ENCODE measurements around the gene FAM156A.
"Not testable (repeated sequence)": the region's sequence is repeated elsewhere in the genome, so short reads cannot be mapped to it uniquely, and the experiment has no call there.

Gene FAM156A

DNA sequence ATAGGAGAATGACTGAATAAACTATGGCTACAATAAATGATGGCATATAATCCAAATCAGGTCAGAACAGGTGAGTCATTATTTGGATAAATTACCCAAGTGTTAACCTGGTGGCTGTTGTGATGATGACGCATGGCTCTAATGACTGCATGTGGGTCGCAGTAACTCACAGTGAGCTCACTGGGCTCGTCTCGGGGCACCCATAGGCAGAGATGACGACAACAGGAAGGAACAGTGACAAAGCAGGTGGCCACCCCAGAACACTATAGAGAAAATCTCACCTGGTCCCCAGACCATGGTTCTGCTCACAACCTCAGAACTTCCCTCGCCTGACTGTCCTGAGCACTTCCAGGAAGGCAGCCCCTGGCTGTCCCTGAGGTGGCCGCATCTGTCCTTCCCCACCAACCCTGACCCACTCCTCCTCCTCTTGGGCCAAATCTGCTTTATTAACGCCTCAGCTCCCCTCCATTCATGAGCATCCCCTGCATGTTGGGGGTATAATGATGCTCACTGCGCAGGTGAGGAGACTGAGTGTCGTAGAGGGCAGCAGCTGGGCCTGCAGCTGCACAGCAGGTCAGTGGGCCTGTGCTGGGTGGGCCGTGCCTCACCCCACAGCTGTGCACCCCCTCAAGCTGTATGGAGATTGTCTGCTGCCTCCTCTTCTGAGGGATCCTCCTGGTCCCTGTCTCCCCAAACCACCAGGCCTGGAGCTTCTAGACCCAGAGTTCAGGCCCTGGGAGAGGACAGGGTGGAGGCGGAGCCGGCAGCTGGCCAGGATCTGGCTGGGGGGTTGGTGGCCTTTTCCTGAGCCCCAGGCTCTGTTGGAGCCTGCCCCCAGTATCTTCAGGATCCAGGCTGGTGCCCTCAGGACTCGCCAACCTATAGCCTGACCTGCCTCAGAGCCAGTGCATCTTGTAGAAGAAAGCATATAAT is 30.9 kb upstream of the FAM156A start:
- no peak for TF ChIP-seq ELF4 (IDR thresholded peaks at IDR 0.05)
- TF ChIP-seq ARNT (IDR thresholded peaks at IDR 0.05): no peak
- TF ChIP-seq LEF1 (IDR thresholded peaks at IDR 0.05; ENCODE audit: borderline replicate concordance): no peak
- TF ChIP-seq ZNF384 (IDR thresholded peaks at IDR 0.05): no peak
- TF ChIP-seq FOXA1 (IDR thresholded peaks at IDR 0.05): no peak
- no peak for TF ChIP-seq SUZ12 (IDR thresholded peaks at IDR 0.05)
- no peak for TF ChIP-seq FOXK2 (IDR thresholded peaks at IDR 0.05)
- TF ChIP-seq PKNOX1 (IDR thresholded peaks at IDR 0.05): no peak
- no peak for TF ChIP-seq NFRKB (IDR thresholded peaks at IDR 0.05)
- TF ChIP-seq L3MBTL2 (conservative IDR thresholded peaks at IDR 0.05): no peak
- ChIA-PET POLR2A (no interaction called here), CTCF (interaction anchor here (0.5 to 1.9 kb wide), 4 partner anchors 11 to 1618 kb away, joined by 4 to 7 read pairs (median 6); no protein-coding TSS in a partner anchor)
- DNase-seq (ENCODE audit: extremely low spot score): no peak

GRCh38 chrX:52983321-52984000 is 25.1 kb upstream of the FAM156A start:
- TF ChIP-seq SP1 (IDR thresholded peaks at IDR 0.05) (no peak), LEF1 (IDR thresholded peaks at IDR 0.05; ENCODE audit: borderline replicate concordance) (no peak), SUZ12 (IDR thresholded peaks at IDR 0.05) (no peak), CTBP1 (IDR thresholded peaks at IDR 0.05; ENCODE audit: borderline replicate concordance) (no peak), NFRKB (IDR thresholded peaks at IDR 0.05) (no peak), TARDBP (IDR thresholded peaks at IDR 0.05) (no peak), FOXA1 (IDR thresholded peaks at IDR 0.05) (no peak), L3MBTL2 (conservative IDR thresholded peaks at IDR 0.05) (no peak), HDGF (IDR thresholded peaks at IDR 0.05; ENCODE audit: borderline replicate concordance) (no peak), ARNT (IDR thresholded peaks at IDR 0.05) (no peak), ZNF384 (IDR thresholded peaks at IDR 0.05) (no peak)
- CTCF ChIA-PET: no interaction called here
- no peak for DNase-seq (ENCODE audit: extremely low spot score)
- POLR2A ChIA-PET: no interaction called here

- ChIA-PET POLR2A (no interaction called here), CTCF (interaction anchor here (0.7 kb wide), 1 partner anchor 123 kb away, joined by 3 read pairs; no protein-coding TSS in a partner anchor)
- no peak for DNase-seq (ENCODE audit: extremely low spot score)
- TF ChIP-seq PKNOX1 (IDR thresholded peaks at IDR 0.05): no peak
- TF ChIP-seq SUZ12 (IDR thresholded peaks at IDR 0.05): no peak
- no peak for TF ChIP-seq NFRKB (IDR thresholded peaks at IDR 0.05)
- TF ChIP-seq ELF4 (IDR thresholded peaks at IDR 0.05): no peak
- no peak for TF ChIP-seq LEF1 (IDR thresholded peaks at IDR 0.05; ENCODE audit: borderline replicate concordance)
- no peak for TF ChIP-seq BHLHE40 (IDR thresholded peaks at IDR 0.05; ENCODE audit: borderline replicate concordance)
- TF ChIP-seq ZNF384 (IDR thresholded peaks at IDR 0.05): no peak
- no peak for TF ChIP-seq L3MBTL2 (conservative IDR thresholded peaks at IDR 0.05)
- no peak for TF ChIP-seq TARDBP (IDR thresholded peaks at IDR 0.05)
- TF ChIP-seq FOXM1 (IDR thresholded peaks at IDR 0.05; ENCODE audit: borderline replicate concordance): no peak
- no peak for TF ChIP-seq CTBP1 (IDR thresholded peaks at IDR 0.05; ENCODE audit: borderline replicate concordance)
- no peak for TF ChIP-seq ARNT (IDR thresholded peaks at IDR 0.05)
- TF ChIP-seq SP1 (IDR thresholded peaks at IDR 0.05): no peak
Measured at GRCh38 chrX:52979993-52980392, 21.7 kb upstream of the FAM156A start.

GRCh38 chrX:52979568-52979967 is 21.2 kb upstream of the FAM156A start:
- TF ChIP-seq ELF4 (IDR thresholded peaks at IDR 0.05): no peak
- no peak for TF ChIP-seq PKNOX1 (IDR thresholded peaks at IDR 0.05)
- TF ChIP-seq NFRKB (IDR thresholded peaks at IDR 0.05): no peak
- no peak for TF ChIP-seq BHLHE40 (IDR thresholded peaks at IDR 0.05; ENCODE audit: borderline replicate concordance)
- TF ChIP-seq TARDBP (IDR thresholded peaks at IDR 0.05): no peak
- TF ChIP-seq FOXA1 (IDR thresholded peaks at IDR 0.05): no peak
- no peak for TF ChIP-seq ZNF384 (IDR thresholded peaks at IDR 0.05)
- TF ChIP-seq FOXK2 (IDR thresholded peaks at IDR 0.05): no peak
- TF ChIP-seq LEF1 (IDR thresholded peaks at IDR 0.05; ENCODE audit: borderline replicate concordance): no peak
- no peak for TF ChIP-seq L3MBTL2 (conservative IDR thresholded peaks at IDR 0.05)
- TF ChIP-seq FOXM1 (IDR thresholded peaks at IDR 0.05; ENCODE audit: borderline replicate concordance): no peak
- no peak for TF ChIP-seq CTBP1 (IDR thresholded peaks at IDR 0.05; ENCODE audit: borderline replicate concordance)
- no peak for TF ChIP-seq SUZ12 (IDR thresholded peaks at IDR 0.05)
- TF ChIP-seq SP1 (IDR thresholded peaks at IDR 0.05): no peak
- no peak for TF ChIP-seq ARNT (IDR thresholded peaks at IDR 0.05)
- no peak for TF ChIP-seq HDGF (IDR thresholded peaks at IDR 0.05; ENCODE audit: borderline replicate concordance)
- DNase-seq (ENCODE audit: extremely low spot score): no peak
- CTCF ChIA-PET: interaction anchor here (0.7 kb wide), 1 partner anchor 123 kb away, joined by 3 read pairs; no protein-coding TSS in a partner anchor
- POLR2A ChIA-PET: no interaction called here

DNA sequence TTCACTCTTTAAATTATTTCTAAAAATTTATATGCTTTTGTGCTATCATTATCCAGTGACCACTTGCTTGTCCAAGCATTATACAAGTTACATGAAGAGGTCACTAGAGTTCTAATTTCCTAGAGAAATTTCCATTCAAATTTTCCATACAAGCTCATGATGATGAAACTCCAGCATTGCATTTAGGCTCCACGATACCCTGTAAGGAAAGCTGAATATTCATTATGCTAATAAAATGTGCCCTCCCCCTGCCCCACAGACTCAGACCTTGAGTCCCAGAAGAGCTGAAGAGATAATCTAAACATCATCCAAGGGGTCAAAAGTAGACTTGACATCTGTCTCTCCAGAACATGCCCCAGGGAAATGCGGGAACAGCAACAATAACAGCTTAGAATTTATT is 19.6 kb upstream of the FAM156A start:
- CTCF ChIA-PET: interaction anchor here (1.8 kb wide), 1 partner anchor 12 kb away, joined by 7 read pairs; no protein-coding TSS in a partner anchor
- DNase-seq (ENCODE audit: extremely low spot score): no peak
- POLR2A ChIA-PET: interaction anchor here (1.4 kb wide), 1 partner anchor 17 kb away, joined by 4 read pairs; no protein-coding TSS in a partner anchor
- no peak for TF ChIP-seq TARDBP (IDR thresholded peaks at IDR 0.05)
- no peak for TF ChIP-seq SP1 (IDR thresholded peaks at IDR 0.05)

GRCh38 chrX:52975576-52975975 is 17.3 kb upstream of the FAM156A start:
- POLR2A ChIA-PET; CTCF ChIA-PET; DNase-seq (ENCODE audit: extremely low spot score): not testable (repeated sequence)

- CTCF ChIA-PET; POLR2A ChIA-PET; DNase-seq (ENCODE audit: extremely low spot score): not testable (repeated sequence)
Measured at GRCh38 chrX:52974336-52974992, 16.1 kb upstream of the FAM156A start.

DNA sequence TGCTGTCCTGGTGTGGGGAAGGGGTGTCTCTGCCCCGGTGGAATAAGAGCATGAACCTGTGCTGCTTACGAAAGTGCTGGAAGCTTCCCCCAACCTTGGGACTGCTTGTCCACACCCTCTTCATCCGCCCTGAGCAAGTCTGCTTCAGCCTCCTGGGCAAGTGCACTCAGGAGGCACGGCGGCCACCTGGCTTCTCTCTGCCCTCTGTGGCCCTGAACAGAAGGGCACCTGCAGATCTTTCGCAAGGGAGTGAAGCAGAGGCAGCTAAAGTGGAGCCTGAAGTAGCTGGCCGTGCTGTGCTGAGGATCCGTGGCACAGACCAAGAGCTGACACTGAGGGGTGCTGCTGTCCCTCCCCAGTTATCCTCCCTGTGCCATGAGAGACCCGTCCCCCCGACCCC is 9.6 kb upstream of the FAM156A start:
- DNase-seq (ENCODE audit: extremely low spot score); CTCF ChIA-PET; POLR2A ChIA-PET: not testable (repeated sequence)

DNA sequence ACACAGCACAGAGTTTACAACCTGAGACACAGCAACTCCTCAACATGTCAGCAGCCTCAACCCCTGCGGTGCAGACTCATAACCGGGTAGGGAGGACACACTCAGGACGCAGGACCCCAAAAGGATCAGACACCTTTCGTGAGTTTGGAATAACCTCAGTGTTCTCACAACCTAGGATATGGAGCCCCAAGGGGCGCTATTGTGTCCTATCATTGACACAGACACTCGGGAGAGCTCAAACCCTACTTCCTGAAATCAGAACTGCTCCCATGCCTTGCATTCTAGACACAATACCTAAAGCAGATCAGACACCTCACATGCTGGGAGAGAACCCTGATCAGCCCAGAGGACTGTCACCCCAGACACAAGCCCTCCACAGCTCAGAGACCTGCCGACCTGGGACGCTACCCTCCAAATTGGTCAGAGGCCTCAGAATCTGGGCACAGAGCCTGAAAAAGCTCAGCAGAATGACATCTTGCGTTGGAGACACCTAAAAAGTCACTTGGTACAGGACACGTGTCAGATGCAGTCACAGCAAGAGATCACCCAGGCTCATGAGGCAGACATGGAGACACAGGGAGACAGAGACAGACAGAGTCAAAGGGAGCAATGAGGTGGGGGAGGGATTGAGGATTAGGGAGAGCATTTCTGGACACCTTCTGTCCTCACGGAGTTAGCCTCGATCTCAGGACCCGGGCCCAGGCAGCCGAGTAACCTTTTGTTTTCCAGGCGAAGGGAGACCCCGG is 8.8 kb upstream of the FAM156A start:
- CTCF ChIA-PET; DNase-seq (ENCODE audit: extremely low spot score); POLR2A ChIA-PET: not testable (repeated sequence)

Data from HEK293T (cell line).